Measurements from ENCODE around the gene ZSCAN4. TPM values are rescaled to one million over a fixed set of nuclear protein-coding genes. Genes with fewer than 3 reads are reported as not detected.

ZSCAN4 gene
- total RNA-seq, 1 experiment from 2014 or later: not detected

GRCh38 chr19:57655443-57655842, 13.3 kb upstream of the ZSCAN4 start:
- H3K36me3 Mint-ChIP-seq (ENCODE audit: insufficient read depth in 1 of 3, low read depth in 3 of 3): no peaks in the 10 kb centered on the region; a peak in 2 of 7 replicates
- Histone ChIP-seq H3K4me1 (ENCODE audit: insufficient read depth, low read length) (peaks cover 4% of the 10 kb centered on the region; the same call in 1 of the 2 replicates), H3K9me3 (ENCODE audit: control insufficient read depth, low read depth, low read length) (no peaks in the 10 kb centered on the region), H4K91ac (ENCODE audit: insufficient read length, low read depth, low read length) (no peak overlapping the region), H3K23me2 (ENCODE audit: insufficient read length, low read depth, low read length, poor library complexity, severe bottlenecking) (no peaks in the 10 kb centered on the region), H3K4me2 (ENCODE audit: insufficient read depth, insufficient read length, low read length) (no peak overlapping the region), H2BK15ac (ENCODE audit: low read depth, low read length) (no peak overlapping the region), H3K27ac (ENCODE audit: insufficient read length, low read depth, low read length) (no peak overlapping the region), H2BK12ac (ENCODE audit: insufficient read length, low read depth, low read length) (no peak overlapping the region), H2AK5ac (ENCODE audit: insufficient read length, low read length) (no peak overlapping the region), H3K4ac (ENCODE audit: low read depth, low read length) (no peak overlapping the region), H3K56ac (ENCODE audit: insufficient read length, low read depth, low read length) (no peak overlapping the region), H2BK120ac (ENCODE audit: low read depth, low read length, poor library complexity, severe bottlenecking) (no peak overlapping the region), H3K14ac (ENCODE audit: insufficient read depth, low read length) (no peak overlapping the region), H4K8ac (replicated peaks; ENCODE audit: insufficient read length, low read depth, low read length) (no peak overlapping the region), H3K23ac (ENCODE audit: insufficient read length, low read depth, low read length) (no peak overlapping the region), H2BK5ac (ENCODE audit: insufficient read length, low read length) (no peak overlapping the region), H3K9ac (ENCODE audit: extremely low read depth, insufficient read length, low read length) (no peak overlapping the region), H3T11ph (ENCODE audit: low read length) (no peak overlapping the region), H3K79me2 (ENCODE audit: insufficient read depth, low read length) (no peaks in the 10 kb centered on the region), H4K20me1 (ENCODE audit: control insufficient read depth, insufficient read depth, insufficient read length) (no peaks in the 10 kb centered on the region), H4K5ac (ENCODE audit: insufficient read length, low read depth, low read length) (no peak overlapping the region), H3K27me3 (ENCODE audit: insufficient read depth, low read length) (no peaks in the 10 kb centered on the region), H3K79me1 (ENCODE audit: insufficient read depth, low read depth, low read length, poor library complexity, severe bottlenecking) (no peaks in the 10 kb centered on the region), H3K18ac (ENCODE audit: insufficient read length, low read depth, low read length) (no peak overlapping the region), H2AFZ (ENCODE audit: low read length) (no peak overlapping the region), H2BK20ac (ENCODE audit: low read depth, low read length, poor library complexity, severe bottlenecking) (no peak overlapping the region)
- H3K4me1 Mint-ChIP-seq: peaks cover 5 to 6% of the 10 kb centered on the region in 2 experiments; a peak in 3 of 4 replicates
- no peak for DNase-seq
- H3K27me3 Mint-ChIP-seq (ENCODE audit: low read depth): peaks cover 61% of the 10 kb centered on the region
- TF ChIP-seq, protein P1, sequence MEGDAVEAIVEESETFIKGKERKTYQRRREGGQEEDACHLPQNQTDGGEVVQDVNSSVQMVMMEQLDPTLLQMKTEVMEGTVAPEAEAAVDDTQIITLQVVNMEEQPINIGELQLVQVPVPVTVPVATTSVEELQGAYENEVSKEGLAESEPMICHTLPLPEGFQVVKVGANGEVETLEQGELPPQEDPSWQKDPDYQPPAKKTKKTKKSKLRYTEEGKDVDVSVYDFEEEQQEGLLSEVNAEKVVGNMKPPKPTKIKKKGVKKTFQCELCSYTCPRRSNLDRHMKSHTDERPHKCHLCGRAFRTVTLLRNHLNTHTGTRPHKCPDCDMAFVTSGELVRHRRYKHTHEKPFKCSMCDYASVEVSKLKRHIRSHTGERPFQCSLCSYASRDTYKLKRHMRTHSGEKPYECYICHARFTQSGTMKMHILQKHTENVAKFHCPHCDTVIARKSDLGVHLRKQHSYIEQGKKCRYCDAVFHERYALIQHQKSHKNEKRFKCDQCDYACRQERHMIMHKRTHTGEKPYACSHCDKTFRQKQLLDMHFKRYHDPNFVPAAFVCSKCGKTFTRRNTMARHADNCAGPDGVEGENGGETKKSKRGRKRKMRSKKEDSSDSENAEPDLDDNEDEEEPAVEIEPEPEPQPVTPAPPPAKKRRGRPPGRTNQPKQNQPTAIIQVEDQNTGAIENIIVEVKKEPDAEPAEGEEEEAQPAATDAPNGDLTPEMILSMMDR (conservative IDR thresholded peaks at IDR 0.05): no peak
- H3K9me3 Mint-ChIP-seq: peaks cover 0 to 18% of the 10 kb centered on the region in 2 experiments
- H3K27ac Mint-ChIP-seq: no peak overlapping the region
- no CpG with 5 or more reads among the region's 1 CpG for WGBS (ENCODE audit: extremely low coverage, insufficient read length, low lambda C conversion rate)
- H3K4me3 Mint-ChIP-seq: no peak overlapping the region

All from H9 (cell line).